HL-60/S4 treated with retinoic acid at 250 ng/mL for 4 days and 3 days (cell line): ENCODE measurements around the gene CLDN9.

ENCODE experiments used
- in situ Hi-C: fragments of 300-500 bp; cut with MboI; formaldehyde crosslinking; loops from 2 replicates; pipeline ENCODE4 v1.7.0; 2022; ENCODE audit warnings: low sequenced_read_pairs

The CLDN9 gene

DNA sequence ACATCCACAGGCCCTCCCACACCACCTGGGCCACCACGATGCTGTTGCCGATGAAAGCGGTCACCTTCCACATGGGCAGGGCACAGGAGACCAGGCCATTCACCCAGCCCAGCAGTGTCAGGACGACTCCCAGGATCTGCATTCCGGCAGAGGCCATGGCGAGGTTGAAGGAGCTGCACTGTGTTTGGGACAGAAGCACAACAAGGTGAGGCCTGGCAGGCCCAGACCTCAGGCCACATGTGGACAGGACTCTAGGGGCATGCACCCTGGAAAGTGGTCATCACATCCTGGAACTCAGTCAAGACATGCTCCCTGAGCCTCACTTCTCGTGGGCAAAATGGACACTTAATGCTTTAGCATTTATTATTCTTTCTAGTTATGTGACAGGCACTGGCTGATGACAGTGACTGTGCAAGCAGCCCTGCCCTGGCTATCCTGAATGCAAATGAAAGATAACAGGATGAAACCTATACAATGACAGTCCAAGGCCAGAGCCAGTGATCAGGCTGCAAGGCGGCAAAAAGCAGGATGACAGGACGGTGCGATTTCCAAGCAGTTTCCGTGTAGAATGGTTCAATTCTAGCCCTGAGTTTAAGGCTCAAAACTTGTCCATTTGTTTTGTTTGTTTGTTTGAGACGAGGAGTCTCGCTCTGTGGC, 3.3 kb downstream of the CLDN9 start:
- in situ Hi-C loops = no loop called here

- in situ Hi-C loops = no loop called here
Observed at GRCh38 chr16:3017344-3017743, 4.6 kb downstream of the CLDN9 start.

GRCh38 chr16:3017794-3018506, 5.2 kb downstream of the CLDN9 start, which contains the start of gene CLDN6:
CLDN6 (minus strand) TSS chr16:3018183; CDS start chr16:3016021, 2,162 bp downstream.
- in situ Hi-C loops = no loop called here

DNA sequence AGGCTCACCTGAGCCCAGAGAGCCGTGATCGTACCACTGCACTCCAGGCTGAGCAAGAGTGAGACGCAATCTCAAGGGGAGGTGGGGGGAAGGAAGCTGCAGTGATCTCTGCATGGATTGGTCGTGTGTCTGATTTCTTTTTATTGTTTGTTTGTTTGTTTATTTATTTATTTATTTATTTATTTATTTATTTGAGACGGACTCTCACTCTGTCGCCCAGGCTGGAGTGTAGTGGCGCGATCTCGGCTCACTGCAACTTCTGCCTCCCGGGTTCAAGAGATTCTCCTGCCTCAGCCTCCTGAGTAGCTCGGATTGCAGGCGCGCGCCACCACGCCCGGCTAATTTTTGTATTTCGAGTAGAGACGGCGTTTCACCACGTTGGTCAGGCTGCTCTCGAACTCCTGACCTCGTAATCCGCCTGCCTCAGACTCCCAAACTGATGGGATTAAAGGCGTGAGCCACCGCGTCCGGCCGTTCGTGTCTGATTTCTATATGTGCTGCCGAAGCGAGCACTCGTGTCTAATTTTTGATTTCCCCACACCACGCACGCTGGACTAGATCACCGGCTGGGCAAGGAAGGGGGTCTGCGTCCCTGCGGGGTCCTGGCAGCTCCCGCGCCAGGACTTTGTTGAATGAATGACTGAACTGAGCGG, 7.0 kb downstream of the CLDN9 start:
- in situ Hi-C loops = no loop called here

DNA sequence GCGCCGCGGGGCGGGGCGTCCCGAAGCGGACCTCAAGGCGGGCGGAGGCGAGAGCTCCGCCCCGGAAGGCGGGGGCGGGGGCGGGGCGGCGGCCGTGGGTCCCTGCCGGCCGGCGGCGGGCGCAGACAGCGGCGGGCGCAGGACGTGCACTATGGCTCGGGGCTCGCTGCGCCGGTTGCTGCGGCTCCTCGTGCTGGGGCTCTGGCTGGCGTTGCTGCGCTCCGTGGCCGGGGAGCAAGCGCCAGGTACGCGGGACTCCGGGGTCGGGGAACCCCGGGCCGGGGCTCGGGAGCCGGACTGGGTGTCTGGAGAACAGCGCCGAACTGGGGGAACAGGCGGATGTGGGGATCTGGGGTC, 7.5 kb downstream of the CLDN9 start, which contains the start of gene TNFRSF12A:
TNFRSF12A (plus strand) TSS at position 122 of the 357 bp plus-strand sequence; CDS start at position 152, 30 bp downstream.
- in situ Hi-C loops = no loop called here

GRCh38 chr16:3020604-3021448, 8.1 kb downstream of the CLDN9 start:
- in situ Hi-C loops = no loop called here

DNA sequence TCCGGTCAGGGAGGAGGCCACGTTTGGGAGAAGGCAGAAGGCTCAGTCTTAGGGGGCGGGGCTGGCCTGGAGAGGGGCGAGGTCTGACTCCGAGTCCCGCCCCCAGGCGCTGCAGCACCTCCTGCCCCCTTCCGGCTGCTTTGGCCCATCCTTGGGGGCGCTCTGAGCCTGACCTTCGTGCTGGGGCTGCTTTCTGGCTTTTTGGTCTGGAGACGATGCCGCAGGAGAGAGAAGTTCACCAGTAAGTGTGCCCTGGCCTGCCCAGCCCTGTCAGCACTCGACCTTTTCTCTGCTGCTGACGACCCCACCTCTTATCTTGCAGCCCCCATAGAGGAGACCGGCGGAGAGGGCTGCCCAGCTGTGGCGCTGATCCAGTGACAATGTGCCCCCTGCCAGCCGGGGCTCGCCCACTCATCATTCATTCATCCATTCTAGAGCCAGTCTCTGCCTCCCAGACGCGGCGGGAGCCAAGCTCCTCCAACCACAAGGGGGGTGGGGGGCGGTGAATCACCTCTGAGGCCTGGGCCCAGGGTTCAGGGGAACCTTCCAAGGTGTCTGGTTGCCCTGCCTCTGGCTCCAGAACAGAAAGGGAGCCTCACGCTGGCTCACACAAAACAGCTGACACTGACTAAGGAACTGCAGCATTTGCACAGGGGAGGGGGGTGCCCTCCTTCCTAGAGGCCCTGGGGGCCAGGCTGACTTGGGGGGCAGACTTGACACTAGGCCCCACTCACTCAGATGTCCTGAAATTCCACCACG, 8.9 kb downstream of the CLDN9 start:
- in situ Hi-C loops = no loop called here

GRCh38 chr16:3022208-3022683, 9.5 kb downstream of the CLDN9 start:
- in situ Hi-C loops = no loop called here

- in situ Hi-C loops = no loop called here
Observed at GRCh38 chr16:3022684-3023414, 10.1 kb downstream of the CLDN9 start.

GRCh38 chr16:3023415-3023668, 10.6 kb downstream of the CLDN9 start:
- in situ Hi-C loops = no loop called here

DNA sequence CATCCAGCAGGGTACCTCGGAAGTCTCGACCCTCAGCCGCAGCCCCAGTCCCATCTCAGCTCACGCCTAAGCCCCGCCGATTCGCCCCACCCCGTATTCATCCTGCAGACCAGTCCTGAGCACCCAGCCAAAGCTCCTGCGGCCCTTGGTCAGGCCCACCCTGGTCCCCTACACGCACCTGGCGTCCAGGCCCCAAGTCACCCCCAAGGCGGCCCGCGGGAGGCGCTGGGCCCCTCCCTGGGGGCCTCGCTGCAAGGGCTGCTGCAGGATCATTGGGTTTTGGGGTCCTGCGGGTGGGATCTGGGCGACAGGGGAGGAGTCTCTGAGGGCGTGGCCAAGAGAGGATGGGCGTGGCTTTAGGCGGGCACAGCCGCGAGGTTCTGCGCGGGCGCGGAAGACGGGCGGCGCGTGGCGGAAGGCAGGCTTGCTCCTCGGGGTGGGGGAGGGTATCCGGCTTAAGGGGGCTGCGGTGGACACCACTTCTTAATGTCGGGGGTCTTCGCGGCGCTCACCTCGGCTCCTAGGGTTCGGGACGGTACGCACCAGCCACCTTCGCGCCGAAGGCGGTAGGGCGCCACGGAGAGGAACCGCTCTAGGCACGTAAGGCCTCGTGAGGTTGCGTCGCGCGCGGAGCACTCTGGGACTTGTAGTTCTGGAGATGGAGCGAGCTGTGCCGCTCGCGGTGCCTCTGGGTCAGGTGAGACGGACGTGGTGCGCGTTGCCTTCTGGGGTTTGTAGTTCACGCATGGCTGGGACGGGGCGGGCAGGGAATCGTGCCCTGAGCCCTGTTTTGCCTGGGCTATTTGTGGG, 11.2 kb downstream of the CLDN9 start, which contains the start of the genes HCFC1R1 and THOC6:
HCFC1R1 (minus strand) TSS at position 274 of the 810 bp plus-strand sequence; CDS start at position 273, 1 bp downstream.
THOC6 (plus strand) TSS at position 367 of the 810 bp plus-strand sequence; CDS start at position 659, 292 bp downstream.
- in situ Hi-C loops = no loop called here

- in situ Hi-C loops = no loop called here
Observed at GRCh38 chr16:3025032-3026002, 12.6 kb downstream of the CLDN9 start.

GRCh38 chr16:3026003-3026378, 13.3 kb downstream of the CLDN9 start:
- in situ Hi-C loops = no loop called here

DNA sequence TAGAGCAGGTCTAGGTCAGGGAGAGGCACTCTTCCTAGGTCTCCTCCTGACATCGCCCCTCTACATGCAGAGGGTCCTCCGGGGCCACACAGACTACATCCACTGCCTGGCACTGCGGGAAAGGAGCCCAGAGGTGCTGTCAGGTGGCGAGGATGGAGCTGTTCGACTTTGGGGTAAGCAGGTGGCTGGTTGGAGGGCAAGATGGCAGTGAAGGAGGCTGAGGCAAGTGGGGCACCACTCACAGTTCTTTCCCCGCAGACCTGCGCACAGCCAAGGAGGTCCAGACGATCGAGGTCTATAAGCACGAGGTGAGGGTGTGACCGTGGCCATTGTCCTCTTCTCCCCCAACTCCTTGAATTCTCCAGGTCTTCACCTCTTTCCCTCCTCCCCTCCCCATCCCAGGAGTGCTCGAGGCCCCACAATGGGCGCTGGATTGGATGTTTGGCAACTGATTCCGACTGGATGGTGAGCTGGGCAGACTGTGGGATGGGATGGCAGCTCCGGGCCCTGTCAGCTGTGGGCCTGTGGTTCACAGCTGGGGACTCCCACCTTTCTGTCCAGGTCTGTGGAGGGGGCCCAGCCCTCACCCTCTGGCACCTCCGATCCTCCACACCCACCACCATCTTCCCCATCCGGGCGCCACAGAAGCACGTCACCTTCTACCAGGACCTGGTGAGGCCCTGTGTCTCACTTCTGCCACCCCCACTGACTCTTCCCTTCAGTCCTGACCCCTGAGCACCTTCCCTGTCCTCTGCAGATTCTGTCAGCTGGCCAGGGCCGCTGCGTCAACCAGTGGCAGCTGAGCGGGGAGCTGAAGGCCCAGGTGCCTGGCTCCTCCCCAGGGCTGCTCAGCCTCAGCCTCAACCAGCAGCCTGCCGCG, 14.1 kb downstream of the CLDN9 start:
- in situ Hi-C loops = no loop called here

GRCh38 chr16:3027489-3027795, 14.7 kb downstream of the CLDN9 start:
- in situ Hi-C loops = no loop called here

GRCh38 chr16:3027983-3028715, 15.4 kb downstream of the CLDN9 start:
- in situ Hi-C loops = no loop called here
